Testis (tissue), 2 donors: Measurements from ENCODE around the gene STK40.

Source experiments
- POLR2A ChIP-seq: fragments of 450-650 bp; IDR thresholded peaks from one replicate; pipeline ENCODE4 v1.6.1; 2017; ENCODE audit warnings: antibody characterized with exemption, mild to moderate bottlenecking, moderate library complexity
- TF ChIP-seq, protein P1 (sequence below), 3 experiments: fragments of 450-650 bp in 2 of 3; fragments of 200-600 bp in 1 of 3; sonication (generic) in 1 of 3; IDR thresholded peaks; one replicate each; pipeline ENCODE4 v1.5.1; 2016 to 2019; ENCODE audit warnings: antibody characterized with exemption in 3 of 3, mild to moderate bottlenecking in 2 of 3, moderate library complexity in 1 of 3

DNA sequence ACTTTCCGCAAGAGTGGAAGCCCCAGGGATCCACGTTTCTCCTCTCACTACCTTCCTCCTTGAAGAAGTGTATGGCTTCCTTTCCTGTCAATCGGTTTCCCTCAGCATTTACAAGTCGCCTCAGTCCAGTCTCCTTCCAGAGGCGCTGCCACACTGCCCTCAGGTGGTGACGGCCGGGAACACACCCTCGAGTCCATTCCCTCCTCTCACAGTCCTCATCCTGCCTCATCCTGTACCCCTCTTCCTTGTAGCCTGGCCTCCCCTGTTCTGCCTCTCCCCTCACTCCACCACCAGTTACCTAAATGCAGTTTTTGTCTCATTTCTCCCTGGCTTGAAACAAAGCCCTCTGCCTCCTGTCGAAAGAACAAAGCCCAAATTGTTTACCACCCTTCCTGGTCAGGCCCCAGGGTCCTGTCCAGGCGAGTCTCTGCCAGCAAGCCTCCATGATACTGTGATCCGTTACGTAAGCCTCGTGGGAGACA lies 35.2 kb upstream of the STK40 start:
- TF ChIP-seq, protein P1, sequence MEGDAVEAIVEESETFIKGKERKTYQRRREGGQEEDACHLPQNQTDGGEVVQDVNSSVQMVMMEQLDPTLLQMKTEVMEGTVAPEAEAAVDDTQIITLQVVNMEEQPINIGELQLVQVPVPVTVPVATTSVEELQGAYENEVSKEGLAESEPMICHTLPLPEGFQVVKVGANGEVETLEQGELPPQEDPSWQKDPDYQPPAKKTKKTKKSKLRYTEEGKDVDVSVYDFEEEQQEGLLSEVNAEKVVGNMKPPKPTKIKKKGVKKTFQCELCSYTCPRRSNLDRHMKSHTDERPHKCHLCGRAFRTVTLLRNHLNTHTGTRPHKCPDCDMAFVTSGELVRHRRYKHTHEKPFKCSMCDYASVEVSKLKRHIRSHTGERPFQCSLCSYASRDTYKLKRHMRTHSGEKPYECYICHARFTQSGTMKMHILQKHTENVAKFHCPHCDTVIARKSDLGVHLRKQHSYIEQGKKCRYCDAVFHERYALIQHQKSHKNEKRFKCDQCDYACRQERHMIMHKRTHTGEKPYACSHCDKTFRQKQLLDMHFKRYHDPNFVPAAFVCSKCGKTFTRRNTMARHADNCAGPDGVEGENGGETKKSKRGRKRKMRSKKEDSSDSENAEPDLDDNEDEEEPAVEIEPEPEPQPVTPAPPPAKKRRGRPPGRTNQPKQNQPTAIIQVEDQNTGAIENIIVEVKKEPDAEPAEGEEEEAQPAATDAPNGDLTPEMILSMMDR (IDR thresholded peaks at IDR 0.05), result peak; percentile 79 to 92 (median 92)
- TF ChIP-seq POLR2A, result no peak
